ENCODE measurements around the gene OGFOD3.

OGFOD3 gene

GRCh38 chr17:82411396-82412053 lies 6.9 kb downstream of the OGFOD3 start:
- no peak for TF ChIP-seq CTCF (conservative IDR thresholded peaks at IDR 0.05; ENCODE audit: control insufficient read depth, insufficient read depth, low read depth, low read length)
- no peak overlapping the region for H3K4me3 ChIP-seq (ENCODE audit: control insufficient read depth, low read depth, low read length)
- DNase-seq (ENCODE audit: low read depth) = no peak

- no peak overlapping the region for H3K4me3 ChIP-seq (ENCODE audit: control insufficient read depth, low read depth, low read length)
- DNase-seq (ENCODE audit: low read depth) = no peak
- TF ChIP-seq CTCF (conservative IDR thresholded peaks at IDR 0.05; ENCODE audit: control insufficient read depth, insufficient read depth, low read depth, low read length) = no peak
Measured at GRCh38 chr17:82410014-82410716, 8.2 kb downstream of the OGFOD3 start.

- DNase-seq (ENCODE audit: low read depth) = no peak
- no peak for TF ChIP-seq CTCF (conservative IDR thresholded peaks at IDR 0.05; ENCODE audit: control insufficient read depth, insufficient read depth, low read depth, low read length)
- no peak overlapping the region for H3K4me3 ChIP-seq (ENCODE audit: control insufficient read depth, low read depth, low read length)
Measured at GRCh38 chr17:82408938-82409318, 9.5 kb downstream of the OGFOD3 start.

GRCh38 chr17:82408288-82408937 lies 10.0 kb downstream of the OGFOD3 start:
- H3K4me3 ChIP-seq (ENCODE audit: control insufficient read depth, low read depth, low read length) = no peak overlapping the region
- TF ChIP-seq CTCF (conservative IDR thresholded peaks at IDR 0.05; ENCODE audit: control insufficient read depth, insufficient read depth, low read depth, low read length) = no peak
- DNase-seq (ENCODE audit: low read depth) = no peak

- no peak for TF ChIP-seq CTCF (conservative IDR thresholded peaks at IDR 0.05; ENCODE audit: control insufficient read depth, insufficient read depth, low read depth, low read length)
- DNase-seq (ENCODE audit: low read depth) = no peak
Measured at GRCh38 chr17:82407255-82407654, 11.1 kb downstream of the OGFOD3 start.

GRCh38 chr17:82406131-82406671 lies 12.2 kb downstream of the OGFOD3 start:
- no peak for DNase-seq (ENCODE audit: low read depth)
- no peak for TF ChIP-seq CTCF (conservative IDR thresholded peaks at IDR 0.05; ENCODE audit: control insufficient read depth, insufficient read depth, low read depth, low read length)
- H3K4me3 ChIP-seq (ENCODE audit: control insufficient read depth, low read depth, low read length) = no peak overlapping the region

More at GRCh38 chr17:82407255-82407654, 11.1 kb downstream of the OGFOD3 start:
- no peak overlapping the region for H3K4me3 ChIP-seq (ENCODE audit: control insufficient read depth, low read depth, low read length)
